GM23338 (cell line): ENCODE measurements around the gene SRSF5. TPM values are rescaled to one million over a fixed set of nuclear protein-coding genes. Genes with fewer than 3 reads are reported as not detected.

Source experiments
- ATAC-seq: fragments of 200-7000 bp; cut with Tn5 transposase; 3 replicates; pipeline ENCODE4 v1.9.1; 2020
- DNase-seq: peaks from one replicate; pipeline ENCODE4 v3.0.0-alpha.2; 2015; ENCODE audit warnings: low spot score
- H2AFZ ChIP-seq: fragments of 200-600 bp; sonication (generic); 2 replicates; pipeline ENCODE4 v1.8.0; 2016; ENCODE audit warnings: antibody characterized with exemption, mild to moderate bottlenecking, moderate library complexity
- H3F3A ChIP-seq: fragments of 200-600 bp; sonication (generic); replicated peaks from 2 replicates; pipeline ENCODE4 v1.8.0; 2017; ENCODE audit warnings: antibody characterized with exemption, mixed run types, low read depth
- H3K27ac ChIP-seq: fragments of 200-600 bp; sonication (generic); 2 replicates; pipeline ENCODE4 v1.6.1; 2016; ENCODE audit warnings: low read depth
- H3K27me3 ChIP-seq: fragments of 200-600 bp; sonication (generic); 2 replicates; pipeline ENCODE4 v1.8.0; 2016; ENCODE audit warnings: mild to moderate bottlenecking, mixed run types, moderate library complexity; ENCODE audit not compliant: insufficient read depth
- H3K36me3 ChIP-seq: fragments of 200-600 bp; sonication (generic); 2 replicates; pipeline ENCODE4 v1.8.0; 2016; ENCODE audit warnings: mild to moderate bottlenecking; ENCODE audit not compliant: insufficient read depth
- H3K4me1 ChIP-seq: fragments of 200-600 bp; sonication (generic); 2 replicates; pipeline ENCODE4 v1.8.0; 2016; ENCODE audit warnings: mild to moderate bottlenecking, moderate library complexity; ENCODE audit not compliant: insufficient read depth
- H3K4me2 ChIP-seq: fragments of 200-600 bp; sonication (generic); 2 replicates; pipeline ENCODE4 v1.7.1; 2017; ENCODE audit warnings: mixed run types
- H3K4me3 ChIP-seq: fragments of 200-600 bp; sonication (generic); 2 replicates; pipeline ENCODE4 v1.6.1; 2016; ENCODE audit warnings: mixed run types
- H3K79me2 ChIP-seq: fragments of 200-600 bp; sonication (generic); replicated peaks from 2 replicates; pipeline ENCODE4 v1.8.0; 2017; ENCODE audit warnings: mild to moderate bottlenecking; ENCODE audit not compliant: insufficient read depth
- H3K9me2 ChIP-seq: fragments of 200-600 bp; sonication (generic); 2 replicates; pipeline ENCODE4 v1.8.0; 2017; ENCODE audit not compliant: insufficient read depth
- H4K20me1 ChIP-seq: fragments of 200-600 bp; sonication (generic); replicated peaks from 2 replicates; pipeline ENCODE4 v1.8.0; 2017; ENCODE audit warnings: mild to moderate bottlenecking; ENCODE audit not compliant: insufficient read depth
- H3K27ac Mint-ChIP-seq: 2 replicates; pipeline ENCODE4 v1.8.0; 2020; ENCODE audit warnings: inconsistent platforms, mild to moderate bottlenecking, moderate library complexity, mixed read lengths
- H3K27me3 Mint-ChIP-seq: 3 replicates; pipeline ENCODE4 v1.8.0; 2022; ENCODE audit warnings: low read depth, mild to moderate bottlenecking, moderate library complexity, mixed read lengths, inconsistent platforms; ENCODE audit not compliant: insufficient read depth, poor library complexity
- H3K36me3 Mint-ChIP-seq: 3 replicates; pipeline ENCODE4 v1.8.0; 2021; ENCODE audit warnings: low read depth, mild to moderate bottlenecking, inconsistent platforms, moderate library complexity, mixed read lengths
- H3K4me1 Mint-ChIP-seq: 3 replicates; pipeline ENCODE4 v1.8.0; 2020; ENCODE audit warnings: mild to moderate bottlenecking, inconsistent platforms, mixed read lengths
- H3K4me3 Mint-ChIP-seq: 3 replicates; pipeline ENCODE4 v1.8.0; 2021; ENCODE audit warnings: moderate library complexity, mild to moderate bottlenecking, inconsistent platforms, mixed read lengths
- H3K9me3 Mint-ChIP-seq: 3 replicates; pipeline ENCODE4 v1.8.0; 2020; ENCODE audit warnings: moderate library complexity, mild to moderate bottlenecking, inconsistent platforms, mixed read lengths
- CREB1 ChIP-seq: fragments of 250-450 bp; sonication (Bioruptor Pico); IDR thresholded peaks from 2 replicates; pipeline ENCODE4 v1.5.0; 2020; ENCODE audit warnings: low read depth, mild to moderate bottlenecking, moderate library complexity
- ETS1 ChIP-seq: IDR thresholded peaks from 2 replicates; pipeline ENCODE4 v1.6.1; 2016; ENCODE audit warnings: antibody characterized with exemption
- EZH2 ChIP-seq: fragments of 200-600 bp; sonication (generic); IDR thresholded peaks from one replicate; pipeline ENCODE4 v1.8.0; 2017; ENCODE audit warnings: antibody characterized with exemption, mild to moderate bottlenecking, low read depth; ENCODE audit not compliant: unreplicated experiment
- JUNB ChIP-seq: IDR thresholded peaks from one replicate; pipeline ENCODE4 v1.6.1; 2016; ENCODE audit warnings: antibody characterized with exemption; ENCODE audit not compliant: unreplicated experiment
- NANOG ChIP-seq: IDR thresholded peaks from 2 replicates; pipeline ENCODE4 v1.6.1; 2016; ENCODE audit warnings: antibody characterized with exemption, borderline replicate concordance
- REST ChIP-seq: IDR thresholded peaks from one replicate; pipeline ENCODE4 v1.6.1; 2018; ENCODE audit warnings: antibody characterized with exemption; ENCODE audit not compliant: unreplicated experiment
- STAT1 ChIP-seq: IDR thresholded peaks from one replicate; pipeline ENCODE4 v1.6.1; 2016; ENCODE audit warnings: antibody characterized with exemption; ENCODE audit not compliant: unreplicated experiment
- polyA plus RNA-seq: library from polyadenylated mRNA; unstranded; fragments of >200 nt; fragmentation: Nextera tagmentation; extraction: Ambion mirVana; gene quantifications from 2 replicates; pipeline ENCODE4 v1.2.1, GENCODE V29; 2016
- total RNA-seq: library from RNA; depleted of rRNA; stranded (reverse); fragments of >200 nt; shearing (Covaris generic); gene quantifications from 2 replicates; pipeline ENCODE4 v1.2.3, GENCODE V29; 2014
- TF ChIP-seq, protein P1 (sequence below), 2 experiments: fragments of 200-600 bp in 1 of 2; sonication (generic) in 1 of 2; conservative IDR thresholded peaks; 2 replicates each; pipeline versions ENCODE4 v1.5.1 to v1.6.1; 2016 to 2017; ENCODE audit warnings: antibody characterized with exemption in 2 of 2, low read depth in 2 of 2, mild to moderate bottlenecking in 2 of 2, moderate library complexity in 1 of 2

SRSF5 gene
- total and polyA plus RNA-seq, 2 experiments from 2014 or later: 172 to 389 TPM

- TF ChIP-seq NANOG: no peak
- TF ChIP-seq, protein P1, sequence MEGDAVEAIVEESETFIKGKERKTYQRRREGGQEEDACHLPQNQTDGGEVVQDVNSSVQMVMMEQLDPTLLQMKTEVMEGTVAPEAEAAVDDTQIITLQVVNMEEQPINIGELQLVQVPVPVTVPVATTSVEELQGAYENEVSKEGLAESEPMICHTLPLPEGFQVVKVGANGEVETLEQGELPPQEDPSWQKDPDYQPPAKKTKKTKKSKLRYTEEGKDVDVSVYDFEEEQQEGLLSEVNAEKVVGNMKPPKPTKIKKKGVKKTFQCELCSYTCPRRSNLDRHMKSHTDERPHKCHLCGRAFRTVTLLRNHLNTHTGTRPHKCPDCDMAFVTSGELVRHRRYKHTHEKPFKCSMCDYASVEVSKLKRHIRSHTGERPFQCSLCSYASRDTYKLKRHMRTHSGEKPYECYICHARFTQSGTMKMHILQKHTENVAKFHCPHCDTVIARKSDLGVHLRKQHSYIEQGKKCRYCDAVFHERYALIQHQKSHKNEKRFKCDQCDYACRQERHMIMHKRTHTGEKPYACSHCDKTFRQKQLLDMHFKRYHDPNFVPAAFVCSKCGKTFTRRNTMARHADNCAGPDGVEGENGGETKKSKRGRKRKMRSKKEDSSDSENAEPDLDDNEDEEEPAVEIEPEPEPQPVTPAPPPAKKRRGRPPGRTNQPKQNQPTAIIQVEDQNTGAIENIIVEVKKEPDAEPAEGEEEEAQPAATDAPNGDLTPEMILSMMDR (conservative IDR thresholded peaks at IDR 0.05; ENCODE audit: low read depth in 2 of 2): peak; percentile 91 to 96
- no peaks in the 10 kb centered on the region for H3K36me3 ChIP-seq
- H3K4me3 Mint-ChIP-seq: no peak overlapping the region
- peak; percentile 98 for ATAC-seq
- no peak overlapping the region for H3K27ac Mint-ChIP-seq
- no peaks in the 10 kb centered on the region for H3K27me3 ChIP-seq
- H2AFZ ChIP-seq: no peak overlapping the region
- H3K9me2 ChIP-seq: no peaks in the 10 kb centered on the region
- H3K36me3 Mint-ChIP-seq: no peaks in the 10 kb centered on the region
- DNase-seq: peak; percentile 84
- no peaks in the 10 kb centered on the region for H3K4me1 ChIP-seq
- no peaks in the 10 kb centered on the region for H3K9me3 Mint-ChIP-seq
- no peaks in the 10 kb centered on the region for H3K79me2 ChIP-seq
- H4K20me1 ChIP-seq: no peaks in the 10 kb centered on the region
- H3K4me3 ChIP-seq: no peak overlapping the region
- H3K27ac ChIP-seq: no peak overlapping the region
- peaks cover 2% of the 10 kb centered on the region for H3K27me3 Mint-ChIP-seq
- no peak overlapping the region for H3K4me2 ChIP-seq
- H3F3A ChIP-seq: no peaks in the 10 kb centered on the region
- peaks cover 2% of the 10 kb centered on the region; the same call in 2 of the 3 replicates for H3K4me1 Mint-ChIP-seq
Measured at GRCh38 chr14:69818758-69819191, 51.8 kb downstream of the SRSF5 start.

- H3K36me3 Mint-ChIP-seq: no peaks in the 10 kb centered on the region
- peak; percentile 20; the same call in 1 of the 3 replicates for ATAC-seq
- no peak for TF ChIP-seq NANOG
- TF ChIP-seq REST: no peak
- TF ChIP-seq STAT1: no peak
- TF ChIP-seq ETS1: no peak
- TF ChIP-seq JUNB: no peak
- TF ChIP-seq CREB1 (CRISPR knock-in tag): no peak
- no peak for TF ChIP-seq EZH2
- TF ChIP-seq, protein P1 (conservative IDR thresholded peaks at IDR 0.05; ENCODE audit: low read depth in 2 of 2): no peak
Measured at GRCh38 chr14:69819607-69820006, 52.7 kb downstream of the SRSF5 start.

More at GRCh38 chr14:69819607-69820006, 52.7 kb downstream of the SRSF5 start:
- no peak overlapping the region for H3K4me2 ChIP-seq
- no peaks in the 10 kb centered on the region for H3K36me3 ChIP-seq
- Mint-ChIP-seq H3K27ac (no peak overlapping the region), H3K4me3 (no peak overlapping the region), H3K9me3 (no peaks in the 10 kb centered on the region), H3K4me1 (peaks cover 2% of the 10 kb centered on the region; the same call in 2 of the 3 replicates), H3K27me3 (peaks cover 2% of the 10 kb centered on the region)
- no peaks in the 10 kb centered on the region for H3K27me3 ChIP-seq
- no peaks in the 10 kb centered on the region for H4K20me1 ChIP-seq
- DNase-seq: no peak
- H2AFZ ChIP-seq: no peak overlapping the region
- no peak overlapping the region for H3K4me3 ChIP-seq
- H3K4me1 ChIP-seq: no peaks in the 10 kb centered on the region
- no peak overlapping the region for H3K27ac ChIP-seq
- H3K9me2 ChIP-seq: no peaks in the 10 kb centered on the region
- no peaks in the 10 kb centered on the region for H3K79me2 ChIP-seq
- H3F3A ChIP-seq: no peaks in the 10 kb centered on the region
